HG03342 (cell line): ENCODE results near the gene RAB3GAP1.
"Not testable (repeated sequence)": the region's sequence is repeated elsewhere in the genome, so short reads cannot be mapped to it uniquely, and the experiment has no call there.

Experiments used
- ATAC-seq: cut with Tn5 transposase; IDR thresholded peaks from one replicate; pipeline ENCODE4 v1.9.1; 2021; ENCODE audit warnings: mild to moderate bottlenecking, moderate library complexity; ENCODE audit not compliant: unreplicated experiment

Gene RAB3GAP1

GRCh38 chr2:135052042-135052876, at the start of gene RAB3GAP1:
Gene RAB3GAP1, plus strand, starts transcription at chr2:135052292. Its CDS starts 16 bp downstream, at chr2:135052308.
- peak; percentile 83 for ATAC-seq

- no peak for ATAC-seq
These were observed 49.3 kb upstream of the RAB3GAP1 start for GRCh38 chr2:135002836-135003235.

GRCh38 chr2:135004005-135004746, 47.9 kb upstream of the RAB3GAP1 start:
- ATAC-seq, result peak; percentile 85

- no peak for ATAC-seq
These were observed 46.3 kb upstream of the RAB3GAP1 start for GRCh38 chr2:135005753-135006152.

GRCh38 chr2:135009339-135009738, 42.8 kb upstream of the RAB3GAP1 start:
- ATAC-seq, result no peak

GRCh38 chr2:135010200-135010942, 41.7 kb upstream of the RAB3GAP1 start:
- ATAC-seq, result no peak

GRCh38 chr2:135011633-135012032, 40.5 kb upstream of the RAB3GAP1 start:
- no peak for ATAC-seq

- no peak for ATAC-seq
These were observed 30.5 kb upstream of the RAB3GAP1 start for GRCh38 chr2:135021618-135022017.

GRCh38 chr2:135022952-135023880, 28.9 kb upstream of the RAB3GAP1 start:
- no peak for ATAC-seq

- ATAC-seq, result no peak
These were observed 28.1 kb upstream of the RAB3GAP1 start for GRCh38 chr2:135023886-135024485.

- no peak for ATAC-seq
These were observed 22.5 kb upstream of the RAB3GAP1 start for GRCh38 chr2:135029481-135030134.

GRCh38 chr2:135030826-135031225, 21.3 kb upstream of the RAB3GAP1 start:
- no peak for ATAC-seq

- not testable (repeated sequence) for ATAC-seq
These were observed 18.9 kb upstream of the RAB3GAP1 start for GRCh38 chr2:135033216-135033615.

GRCh38 chr2:135037831-135038230, 14.3 kb upstream of the RAB3GAP1 start:
- no peak for ATAC-seq

- no peak for ATAC-seq
These were observed 8.7 kb upstream of the RAB3GAP1 start for GRCh38 chr2:135043345-135043744.

GRCh38 chr2:135047300-135047699, 4.8 kb upstream of the RAB3GAP1 start, which contains the start of gene MAP3K19:
Gene MAP3K19, minus strand, starts transcription at chr2:135047447. Its CDS starts 22,800 bp downstream, at chr2:135024647.
- ATAC-seq, result no peak

GRCh38 chr2:135048122-135048521, 4.0 kb upstream of the RAB3GAP1 start:
- ATAC-seq, result no peak

- ATAC-seq, result no peak
These were observed 2.0 kb upstream of the RAB3GAP1 start for GRCh38 chr2:135050132-135050531.

- ATAC-seq, result no peak
These were observed 1.4 kb upstream of the RAB3GAP1 start for GRCh38 chr2:135050684-135051083.
